Measurements from ENCODE around the gene MVK.

The MVK gene

DNA sequence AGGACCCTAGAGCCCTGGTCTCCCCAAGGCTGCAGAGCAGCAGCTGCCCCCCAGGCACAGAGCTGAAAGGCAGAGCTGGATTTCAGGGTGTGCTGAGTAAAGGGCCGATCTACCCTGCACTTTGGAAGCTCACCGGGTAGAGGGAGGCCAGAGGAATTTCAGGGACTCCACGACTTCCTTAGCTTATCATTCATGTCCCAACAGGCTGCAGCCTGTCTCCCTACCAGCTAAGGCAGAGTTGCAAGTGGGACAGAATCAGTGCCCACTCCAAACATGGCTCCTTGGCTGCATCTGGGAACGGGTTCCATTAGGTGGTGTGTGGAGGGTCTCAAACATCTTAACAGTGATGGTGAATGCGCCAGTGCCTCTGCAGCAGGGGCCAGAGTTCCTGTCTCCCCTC, 27.8 kb upstream of the MVK start:
- no peak for DNase-seq (ENCODE audit: low read depth in 3 of 3)

DNA sequence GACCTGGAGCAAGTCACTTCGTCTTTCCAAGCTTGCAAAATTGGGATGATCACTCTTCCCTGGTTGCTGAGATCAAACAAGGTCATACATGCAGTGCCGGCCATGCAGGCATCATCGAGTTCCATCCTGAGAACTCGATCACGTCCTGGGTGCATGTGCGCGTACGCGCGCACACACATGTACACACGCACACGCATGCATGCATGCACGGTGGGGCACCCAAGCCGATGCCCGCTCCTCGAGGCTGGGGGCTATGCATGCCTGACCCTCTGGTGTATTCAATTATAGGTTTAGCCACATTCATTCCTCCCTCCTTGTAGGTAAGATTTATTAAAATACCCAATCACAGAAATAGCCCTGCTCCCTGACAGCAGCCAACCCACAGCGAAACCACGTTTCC, 26.3 kb upstream of the MVK start:
- no peak for DNase-seq (ENCODE audit: low read depth in 3 of 3)

DNA sequence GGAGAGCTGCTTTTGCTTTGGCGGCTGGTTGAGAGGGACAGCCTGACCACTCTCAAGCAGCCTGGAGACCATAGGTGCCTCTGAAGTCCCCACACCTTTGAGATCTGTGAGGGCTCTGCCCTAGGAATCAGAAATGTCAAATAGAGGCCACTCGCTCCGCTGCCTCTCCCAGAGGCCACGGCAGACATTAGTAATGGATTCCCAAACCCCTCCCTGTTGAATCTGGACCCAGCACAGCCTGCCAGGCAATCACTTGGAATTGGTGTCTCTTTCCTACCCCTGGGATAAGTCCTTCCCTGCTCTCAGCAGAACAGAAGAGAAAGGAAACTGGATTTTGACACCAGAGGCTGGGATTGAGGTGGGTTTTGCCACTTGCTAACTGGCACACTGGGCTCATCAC, 25.3 kb upstream of the MVK start:
- DNase-seq (ENCODE audit: low read depth in 3 of 3), result no peak

DNA sequence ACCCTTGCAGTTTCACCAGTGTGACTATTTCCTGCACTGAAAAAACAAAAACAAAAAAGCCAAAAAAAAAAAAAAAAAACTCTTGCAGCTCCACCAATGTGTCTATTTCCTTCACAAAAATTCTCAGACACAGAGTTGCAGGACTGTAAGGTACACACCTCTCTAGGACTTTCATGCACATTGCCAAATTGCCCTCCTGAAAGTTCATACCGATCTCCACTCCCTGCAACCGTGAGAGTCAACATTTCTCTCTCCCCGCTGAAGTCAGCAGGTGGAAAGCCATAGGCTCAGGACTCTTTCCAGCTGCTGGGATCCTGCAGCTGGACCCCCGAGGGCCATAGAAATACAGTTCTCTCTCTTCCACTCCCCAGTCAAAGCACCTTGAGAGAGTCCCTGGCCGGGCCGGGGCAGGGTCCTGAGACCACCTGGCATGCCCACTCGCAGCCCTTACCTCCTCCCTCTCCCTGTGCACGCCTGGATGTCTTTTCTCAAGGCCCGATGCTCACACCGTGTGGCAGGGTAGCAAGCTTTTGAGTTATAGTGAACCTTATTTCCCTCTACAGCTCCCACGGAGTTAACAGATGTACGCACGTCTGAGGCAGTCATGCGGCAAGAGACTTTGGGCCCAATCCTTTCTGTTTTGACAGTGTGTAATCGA, 23.9 kb upstream of the MVK start:
- no peak for DNase-seq (ENCODE audit: low read depth in 3 of 3)

DNA sequence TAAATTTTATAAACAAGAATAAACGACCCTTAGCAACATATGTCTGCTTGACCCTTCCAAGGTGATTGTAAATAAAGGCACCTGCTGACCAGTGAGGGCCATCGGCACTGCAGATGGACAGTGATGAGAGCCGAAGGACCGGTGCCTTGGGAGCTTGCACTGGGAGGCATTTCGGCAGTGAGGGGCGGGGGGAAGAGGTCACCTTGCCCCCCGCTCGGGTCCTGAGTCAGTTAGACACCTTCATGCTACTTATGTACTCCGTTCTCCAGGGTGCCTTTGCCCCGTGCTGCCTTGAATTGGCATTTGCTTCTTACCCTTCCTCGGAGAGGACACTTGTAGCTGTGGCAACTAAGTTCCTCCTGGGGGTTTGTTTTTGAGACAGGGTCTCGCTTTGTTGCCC, 23.3 kb upstream of the MVK start:
- no peak for DNase-seq (ENCODE audit: low read depth in 3 of 3)

DNA sequence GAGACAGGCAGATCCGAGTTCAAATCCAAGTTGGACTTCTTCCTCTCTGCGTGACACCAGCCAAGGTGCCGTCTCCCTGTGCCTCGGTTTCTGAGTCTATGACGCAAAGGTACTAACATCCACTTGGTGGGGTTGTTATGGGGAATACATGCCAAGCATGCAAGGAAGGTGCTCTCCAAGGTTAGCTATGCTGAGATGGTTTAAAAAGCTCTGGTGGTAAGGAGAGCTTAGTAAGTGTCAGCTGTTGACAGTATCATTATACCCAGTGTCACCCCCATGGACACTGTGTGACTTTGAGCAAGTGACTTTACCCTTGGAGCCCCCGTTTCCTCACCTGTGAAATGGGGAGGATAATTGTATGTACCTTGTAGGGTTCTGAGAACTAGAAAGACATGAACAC, 22.5 kb upstream of the MVK start:
- DNase-seq (ENCODE audit: low read depth in 3 of 3), result no peak

DNA sequence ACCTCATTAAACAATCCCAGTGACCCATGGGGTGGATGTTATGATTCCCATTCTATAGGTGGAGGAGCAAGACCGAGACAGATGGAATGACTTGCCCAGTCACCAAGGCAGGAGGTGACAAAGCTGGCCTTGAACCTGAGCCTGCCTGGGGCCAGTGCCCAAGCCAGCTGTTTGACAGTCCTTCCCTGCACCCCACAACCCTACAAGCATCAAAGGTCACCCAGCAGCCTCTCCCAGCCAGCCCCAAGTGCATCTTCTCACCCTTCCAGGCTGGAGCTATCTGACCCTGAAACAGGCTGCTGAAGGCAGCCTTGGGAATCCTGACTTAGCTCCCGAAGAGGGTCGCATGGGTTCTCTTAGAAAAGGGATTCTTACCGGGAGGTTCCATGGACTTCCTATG, 20.6 kb upstream of the MVK start:
- DNase-seq (ENCODE audit: low read depth in 3 of 3), result no peak

DNA sequence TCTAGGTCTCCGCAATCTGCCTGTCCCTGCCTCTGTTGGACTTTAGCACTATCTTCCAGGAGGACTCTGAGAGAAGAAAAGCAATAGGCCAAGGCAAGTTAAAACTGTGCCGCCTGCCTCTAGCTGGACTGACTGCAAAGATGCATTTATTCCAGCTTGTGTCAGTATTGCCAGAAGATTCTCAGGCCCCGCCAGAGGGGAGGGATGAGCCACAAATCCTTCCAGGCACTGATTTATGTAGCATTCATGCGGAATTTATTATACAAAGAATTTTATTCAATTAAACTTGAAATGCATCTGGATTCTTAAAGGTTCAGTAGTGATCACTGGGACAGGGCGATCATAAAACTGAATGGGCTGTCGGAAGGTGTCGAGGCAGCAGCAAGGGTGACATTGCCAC, 20.1 kb upstream of the MVK start:
- DNase-seq (ENCODE audit: low read depth in 3 of 3), result no peak

DNA sequence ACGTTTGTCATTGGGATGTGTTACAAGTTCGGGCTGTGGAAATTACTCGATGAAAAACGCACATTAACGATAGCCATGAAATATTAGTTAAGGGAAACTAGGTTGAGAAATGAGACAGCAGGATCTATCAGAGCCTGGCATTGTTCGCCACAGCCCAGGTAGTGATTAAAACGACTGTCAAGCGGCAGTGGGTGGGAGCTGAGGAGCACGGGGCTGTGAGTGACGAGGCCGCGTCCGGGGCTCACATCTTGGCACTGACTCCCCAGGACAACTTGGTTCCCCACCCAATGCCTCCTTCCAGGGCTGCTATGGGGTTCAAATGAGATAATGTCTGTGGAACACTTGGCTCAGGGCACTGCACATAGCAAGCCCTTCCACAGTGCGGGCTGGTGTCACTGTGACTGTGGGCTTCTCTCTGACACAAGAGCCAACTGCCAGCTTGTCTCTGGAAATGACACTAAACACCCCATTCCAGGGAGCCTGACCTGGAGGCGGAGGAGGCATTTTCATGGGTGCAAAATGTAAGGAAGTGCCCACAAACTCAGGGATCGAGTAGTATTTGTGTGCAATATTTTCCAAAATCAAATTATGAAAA, 19.6 kb upstream of the MVK start:
- DNase-seq (ENCODE audit: low read depth in 3 of 3), result no peak

DNA sequence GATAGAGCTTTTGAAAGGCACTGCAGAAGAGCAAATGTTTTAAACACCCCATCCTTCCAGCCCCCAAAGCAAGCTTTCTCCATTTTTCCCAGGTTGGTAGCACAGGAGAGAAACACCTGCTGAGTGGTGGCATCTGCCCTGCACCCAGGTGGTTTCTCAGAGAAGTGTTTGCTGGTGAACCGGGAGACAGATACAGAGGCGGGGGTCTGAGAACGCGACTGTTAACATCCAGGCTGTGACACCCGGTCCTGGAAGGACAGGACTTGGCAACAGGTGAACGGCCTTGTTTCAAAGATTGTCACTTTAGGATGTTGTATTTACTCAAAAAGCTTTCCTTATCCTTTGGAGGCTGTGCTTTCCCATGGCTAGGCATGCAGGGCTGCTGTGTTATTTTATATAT, 18.8 kb upstream of the MVK start:
- no peak for DNase-seq (ENCODE audit: low read depth in 3 of 3)

DNA sequence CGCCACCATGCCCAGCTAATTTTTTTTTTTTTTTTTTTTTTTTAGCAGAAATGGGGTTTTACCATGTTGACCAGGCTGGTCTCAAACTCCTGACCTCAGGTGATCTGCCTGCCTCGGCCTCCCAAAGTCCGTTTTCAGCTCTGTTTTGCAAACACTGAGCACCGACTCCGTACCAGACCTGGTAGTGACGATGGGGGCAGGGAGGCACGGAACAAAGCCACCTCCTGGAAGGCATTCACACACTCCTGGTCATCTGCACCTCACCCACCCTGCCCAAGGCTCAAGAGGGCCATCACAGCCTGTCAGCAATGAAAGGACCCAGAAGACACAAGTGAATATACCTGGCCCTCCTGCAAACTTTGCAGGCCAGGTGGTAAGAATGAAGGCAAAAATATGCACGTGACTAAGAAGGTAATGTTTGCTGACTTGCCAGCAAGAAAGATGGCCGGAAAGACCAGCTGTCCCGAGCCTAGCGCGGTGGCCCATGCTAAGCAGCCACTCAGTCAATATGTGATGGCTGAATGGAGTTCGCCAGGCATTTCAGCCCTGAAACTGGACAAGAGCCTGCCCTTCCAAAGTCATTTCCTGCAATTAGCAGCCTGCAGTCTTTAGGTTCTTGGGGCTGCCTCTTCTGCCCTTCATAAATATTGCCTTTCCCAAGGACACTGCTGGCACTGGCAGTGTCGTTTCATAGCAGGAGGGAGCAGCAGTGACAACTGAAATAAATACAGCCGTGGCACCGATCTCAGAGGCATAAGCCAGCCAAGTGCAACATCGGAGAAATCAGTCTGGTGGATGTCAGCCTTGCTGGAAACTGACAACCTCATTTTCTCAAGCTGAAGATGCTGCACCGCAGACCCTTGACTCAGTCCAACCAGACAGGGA, 17.9 kb upstream of the MVK start:
- no peak for DNase-seq (ENCODE audit: low read depth in 3 of 3)

DNA sequence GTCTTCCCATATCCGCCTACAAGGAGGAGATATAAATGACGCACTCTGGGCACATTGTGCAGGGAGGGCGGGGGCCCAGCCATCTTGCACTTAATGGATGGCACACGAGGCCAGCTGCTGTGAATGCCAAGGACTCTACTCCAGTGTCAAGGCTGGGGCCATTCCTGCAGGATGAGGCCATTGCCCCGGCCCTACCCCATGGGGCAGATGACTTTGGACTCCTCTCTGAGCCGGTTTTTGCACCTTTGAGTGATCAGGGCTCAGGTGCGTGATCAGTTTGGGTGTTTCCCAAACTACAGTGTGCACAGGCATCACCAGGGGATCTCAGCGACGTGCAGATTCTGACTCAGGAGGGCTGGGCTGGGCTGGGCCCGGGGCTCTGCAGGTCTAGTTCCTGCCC, 16.4 kb upstream of the MVK start:
- DNase-seq (ENCODE audit: low read depth in 3 of 3), result no peak

DNA sequence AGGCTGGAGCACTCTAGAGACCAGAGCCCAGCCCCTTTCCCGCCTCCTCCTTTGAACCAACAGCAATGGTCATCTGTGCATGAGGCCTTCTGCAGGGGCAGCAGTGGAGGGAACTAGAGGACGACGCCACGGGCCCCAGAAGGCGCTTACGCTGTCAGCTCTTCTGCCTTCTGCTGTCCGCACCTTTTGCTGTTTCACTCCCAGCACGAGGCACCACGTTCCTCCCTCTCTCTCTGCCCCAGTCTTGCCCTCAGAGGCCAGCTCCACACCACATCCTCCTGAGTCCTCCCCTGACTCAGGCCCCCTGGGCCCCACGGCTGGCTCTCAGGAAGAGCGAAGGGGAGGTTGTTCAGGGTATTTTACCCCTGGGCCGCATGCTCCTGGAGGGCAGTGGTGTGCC, 15.8 kb upstream of the MVK start:
- no peak for DNase-seq (ENCODE audit: low read depth in 3 of 3)

DNA sequence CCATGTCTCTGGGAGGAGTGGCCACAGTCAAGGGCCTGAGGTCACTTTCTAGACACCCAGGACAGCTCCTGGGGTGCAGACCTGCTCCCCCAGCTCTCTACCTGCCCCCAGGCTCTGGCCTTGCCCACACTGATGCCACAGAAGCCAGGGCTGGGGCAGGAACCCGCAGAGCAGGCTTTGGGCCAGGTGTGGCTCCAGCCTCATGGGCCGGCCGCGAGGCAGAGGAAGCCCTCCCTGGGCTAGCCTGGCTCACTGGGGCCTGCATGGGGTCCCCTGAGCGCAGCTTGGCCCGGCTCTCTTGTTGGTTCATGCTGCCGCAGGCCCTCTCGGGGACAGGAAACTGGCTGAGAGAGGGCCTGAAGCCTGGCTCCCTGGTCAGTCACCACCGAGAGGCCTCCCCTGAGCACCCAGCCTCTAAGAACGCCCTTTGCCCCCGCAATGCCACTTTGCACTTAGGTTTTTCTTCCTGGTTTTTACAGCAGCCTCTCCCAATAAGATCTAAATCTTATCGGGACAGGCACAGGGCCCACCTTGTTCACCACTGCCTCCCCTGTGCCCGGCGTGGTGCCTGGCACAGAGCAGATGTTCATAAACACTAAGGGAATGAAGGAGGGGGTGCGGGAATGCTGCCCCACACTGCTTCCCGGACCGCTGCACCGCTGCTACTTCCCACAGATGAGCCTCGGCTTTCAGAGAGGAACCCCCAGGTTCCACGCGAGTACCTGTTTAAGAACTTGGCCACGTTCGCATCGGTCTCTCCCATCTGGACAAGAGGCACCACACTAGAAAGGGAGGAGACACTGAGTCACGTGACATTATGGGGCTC, 15.0 kb upstream of the MVK start:
- no peak for DNase-seq (ENCODE audit: low read depth in 3 of 3)

DNA sequence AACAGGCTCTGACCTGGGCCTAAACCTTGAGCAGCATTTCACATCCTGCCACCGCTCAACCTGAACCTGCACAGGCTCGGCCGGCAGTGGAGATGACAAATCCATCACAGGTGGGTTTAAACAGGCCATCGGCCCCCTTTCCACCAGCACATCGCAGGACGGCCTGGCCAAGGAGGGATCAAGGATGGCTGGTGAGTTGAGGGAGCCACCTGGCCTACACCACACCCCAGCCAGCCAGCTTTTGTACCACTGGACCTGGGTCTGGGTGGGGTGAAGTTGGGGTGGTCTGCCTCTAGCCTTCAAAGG, 14.4 kb upstream of the MVK start:
- DNase-seq (ENCODE audit: low read depth in 3 of 3), result no peak

DNA sequence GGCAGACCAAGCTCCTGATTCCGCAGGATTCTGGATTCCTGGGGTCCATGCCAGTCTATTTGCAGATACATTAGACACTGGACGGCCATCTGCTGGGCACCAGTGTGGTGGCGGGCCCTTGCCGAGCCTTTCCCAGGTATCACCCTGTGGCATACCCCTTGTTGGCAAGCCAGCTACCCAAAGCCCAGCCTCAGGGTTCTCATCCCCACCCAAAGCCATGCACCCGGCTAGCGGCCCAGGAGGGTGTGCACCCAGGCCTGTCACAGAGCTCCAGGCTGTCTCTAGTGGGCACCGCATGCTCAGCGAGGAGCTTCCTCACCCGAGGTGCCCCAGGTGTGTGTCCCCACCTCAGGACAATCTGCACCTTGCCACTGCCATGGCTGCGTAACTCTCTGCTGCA, 14.0 kb upstream of the MVK start:
- no peak for DNase-seq (ENCODE audit: low read depth in 3 of 3)

DNA sequence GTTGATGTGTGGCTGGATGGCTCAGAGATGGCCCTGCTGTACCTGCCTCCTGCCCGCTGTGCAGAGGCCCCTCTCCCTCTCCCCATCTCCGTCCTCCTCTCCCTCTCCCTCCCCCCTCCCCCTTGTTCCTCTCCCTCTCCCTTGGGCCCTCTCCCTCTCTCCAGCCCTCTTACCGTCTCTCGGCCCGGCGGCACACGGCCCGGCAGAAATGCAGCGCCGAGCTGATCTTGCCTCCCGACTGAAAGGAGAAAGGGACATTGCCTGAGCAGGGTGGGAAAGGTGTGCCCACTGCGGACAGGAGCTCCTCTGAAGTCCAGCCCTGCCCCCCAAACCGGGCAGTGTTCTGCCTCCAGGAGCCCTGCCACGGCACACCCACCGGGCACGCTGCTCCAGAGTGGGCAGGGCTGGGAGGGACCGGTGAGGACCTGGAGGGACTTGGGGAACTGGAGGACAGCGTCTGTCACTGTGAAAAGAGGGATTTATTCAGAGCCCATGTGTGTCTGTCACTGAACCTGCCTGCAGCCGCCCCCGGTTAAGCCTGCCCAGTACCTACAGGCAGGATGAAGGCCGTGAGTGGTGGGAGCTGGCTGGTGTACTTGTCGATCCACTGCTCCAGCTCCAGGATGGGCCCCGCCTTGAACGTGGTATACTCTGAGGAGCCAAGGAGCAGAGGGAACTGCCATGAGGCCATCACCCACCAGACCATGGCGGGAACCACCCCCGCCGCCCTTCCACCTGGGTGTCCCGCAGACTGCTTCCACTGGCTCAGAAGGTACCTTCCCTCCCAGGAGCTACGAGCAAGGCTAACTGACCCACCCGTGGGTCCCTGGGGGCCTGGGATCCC, 12.5 kb upstream of the MVK start:
- no peak for DNase-seq (ENCODE audit: low read depth in 3 of 3)

DNA sequence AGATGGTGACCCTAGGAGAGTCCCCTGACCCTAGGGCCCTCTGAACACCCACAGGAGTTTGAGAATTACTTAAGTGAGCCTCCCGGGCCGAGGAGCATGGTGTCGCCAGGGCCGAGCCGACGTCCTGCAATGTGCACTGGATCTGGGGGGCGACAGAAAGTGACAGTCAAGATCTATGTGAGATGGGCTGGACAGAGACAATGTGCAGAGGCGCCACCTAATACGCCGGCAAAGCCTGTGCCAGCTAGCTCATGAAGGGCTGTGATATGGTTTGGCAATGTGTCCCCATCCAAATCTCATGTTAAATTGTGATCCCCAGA, 11.9 kb upstream of the MVK start:
- no peak for DNase-seq (ENCODE audit: low read depth in 3 of 3)

DNA sequence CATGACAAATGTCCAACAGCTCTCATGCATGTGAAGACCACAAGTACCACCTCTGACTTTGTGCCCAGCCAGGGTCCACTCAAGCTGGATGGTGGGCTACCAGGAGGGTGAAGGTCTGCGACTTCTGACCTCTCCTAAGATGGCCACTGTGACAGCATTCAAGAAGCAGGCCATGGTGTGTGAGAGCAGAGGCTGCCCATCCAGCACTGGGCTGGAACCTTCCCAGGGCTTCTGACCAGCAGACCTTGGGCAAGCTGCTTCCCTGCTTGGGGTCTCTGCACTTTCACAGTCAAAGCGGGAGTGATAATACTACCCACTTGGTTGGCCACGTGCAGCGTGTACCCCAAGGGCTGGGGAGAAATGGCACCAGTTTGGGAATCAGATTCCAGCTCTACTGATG, 10.7 kb upstream of the MVK start:
- DNase-seq (ENCODE audit: low read depth in 3 of 3), result no peak

DNA sequence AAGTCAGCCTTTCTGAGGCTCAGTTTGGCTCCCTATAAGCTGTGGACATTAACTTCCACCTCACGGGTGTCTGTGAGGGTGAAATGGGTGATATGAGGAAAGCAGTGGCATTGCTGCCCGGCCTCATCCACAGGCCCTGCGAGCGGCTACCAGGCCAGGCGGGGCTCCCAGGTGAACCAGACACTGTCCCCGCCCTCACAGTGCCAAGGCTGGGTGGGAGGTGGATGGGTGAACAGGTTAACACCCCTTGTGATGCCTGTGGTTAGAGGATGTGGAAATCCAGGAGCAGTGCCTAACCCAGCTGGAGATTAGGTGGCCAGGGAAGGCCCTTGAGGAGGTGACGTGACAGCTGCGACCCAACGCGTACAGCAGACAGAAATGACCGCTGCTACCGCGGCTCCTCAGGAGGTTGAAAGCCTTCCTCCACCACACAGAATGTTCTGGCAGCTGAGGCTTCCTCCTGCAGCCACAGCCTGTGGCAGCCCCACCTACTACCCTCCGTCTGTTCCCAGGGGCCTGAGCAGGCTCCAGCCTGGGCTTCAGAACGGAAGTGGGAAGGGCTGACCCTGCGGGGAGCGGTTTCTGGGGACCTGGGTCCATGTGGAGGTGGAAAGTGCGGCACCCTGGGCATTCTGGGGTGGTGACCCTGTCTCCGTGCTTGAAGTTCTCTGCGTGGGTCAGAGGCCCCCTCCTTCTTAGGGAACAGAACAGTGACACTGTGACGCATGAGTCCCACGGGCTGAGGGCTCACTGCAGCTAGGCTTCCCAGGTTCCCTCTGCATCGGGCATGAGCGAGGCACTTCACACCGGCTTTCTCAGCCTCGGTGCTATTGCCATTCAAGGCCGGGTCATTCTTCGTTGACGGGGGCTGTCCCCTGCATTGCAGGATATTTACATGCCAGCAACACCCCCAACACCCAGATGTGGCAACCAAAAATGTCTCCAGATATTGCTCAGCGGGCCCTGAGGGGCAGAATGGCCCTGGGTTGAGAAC, 10.0 kb upstream of the MVK start:
- no peak for DNase-seq (ENCODE audit: low read depth in 3 of 3)

DNA sequence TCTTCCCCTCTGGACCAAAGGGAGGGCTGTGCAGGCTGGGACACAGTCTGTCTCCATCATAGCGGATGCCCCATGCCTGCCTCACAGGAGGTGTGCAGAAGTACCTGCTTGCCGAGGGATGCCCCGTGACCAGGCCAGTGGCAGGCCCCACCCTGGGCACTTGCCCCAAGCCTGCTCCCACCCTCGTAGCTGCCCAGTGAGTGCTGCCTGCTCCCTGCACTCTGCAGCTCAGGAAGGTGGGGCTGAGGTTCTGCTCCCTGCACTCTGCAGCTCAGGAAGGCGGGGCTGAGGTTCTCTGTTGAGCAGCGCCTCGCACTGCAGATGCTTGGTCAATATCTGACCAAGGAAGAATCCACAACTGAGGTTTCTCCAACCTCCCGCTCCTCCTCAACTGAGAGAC, 7.2 kb upstream of the MVK start:
- no peak for DNase-seq (ENCODE audit: low read depth in 3 of 3)
